A549 (cell line): ENCODE results near the gene SMIM36. TPM values are rescaled to one million over a fixed set of nuclear protein-coding genes. Genes with fewer than 3 reads are reported as not detected.

ENCODE experiments used
- ATAC-seq, 2 experiments: fragments of 200-7000 bp in 1 of 2; fragments of >200 bp in 1 of 2; cut with Nextera tagmentation in 1 of 2; cut with Tn5 transposase in 1 of 2; 3 replicates each; pipeline versions ENCODE4 v1.8.0 to v1.9.1; 2018 to 2020; ENCODE audit warnings: mild to moderate bottlenecking in 1 of 2, moderate library complexity in 1 of 2
- CTCF ChIA-PET: fragments of 300-600 bp; sonication (Branson Sonifier 250); formaldehyde crosslinking; extraction: SDS; loops from one replicate; lab custom pipeline; 2021; ENCODE audit warnings: antibody characterized with exemption, inconsistent platforms; lab: Yijun Ruan, JAX
- POLR2A ChIA-PET: fragments of 350-600 bp; formaldehyde crosslinking; extraction: SDS; loops from one replicate; lab custom pipeline; 2021; ENCODE audit warnings: antibody characterized with exemption, inconsistent platforms; lab: Yijun Ruan, JAX
- DNase-seq, 2 experiments: peaks; one replicate each; pipeline versions ENCODE4 v3.0.0 to v3.0.0-alpha.2; 2011 to 2016; ENCODE audit warnings: low read depth in 1 of 2, low spot score in 1 of 2
- FAIRE-seq: peaks from 2 replicates; lab custom pipeline; 2011; peaks lifted over from hg19 to GRCh38; lab: Jason Lieb, UNC
- H3K27ac ChIP-seq, 2 experiments: fragments of >200 bp; sonication (Bioruptor Twin); formaldehyde crosslinking; 3 replicates each; pipeline ENCODE4 v1.5.1; 2016 to 2017
- H3K4me1 ChIP-seq: fragments of >200 bp; sonication (Bioruptor Twin); formaldehyde crosslinking; 3 replicates; pipeline ENCODE4 v1.6.1; 2016
- H3K4me2 ChIP-seq: fragments of >200 bp; sonication (Bioruptor Twin); formaldehyde crosslinking; 3 replicates; pipeline ENCODE4 v1.6.1; 2016
- H3K4me3 ChIP-seq: fragments of >200 bp; sonication (Bioruptor Twin); formaldehyde crosslinking; 3 replicates; pipeline ENCODE4 v1.5.1; 2016
- H3K9me3 ChIP-seq: fragments of >200 bp; sonication (Bioruptor Twin); formaldehyde crosslinking; 3 replicates; pipeline ENCODE4 v1.6.1; 2016
- BCL3 ChIP-seq: fragments of >200 bp; sonication (Bioruptor Twin); formaldehyde crosslinking; IDR thresholded peaks from 3 replicates; pipeline ENCODE4 v1.6.1; 2016
- CHD4 ChIP-seq: fragments of 200-600 bp; sonication (generic); IDR thresholded peaks from 2 replicates; pipeline ENCODE4 v1.6.1; 2016; ENCODE audit warnings: antibody characterized with exemption, mild to moderate bottlenecking, borderline replicate concordance
- EHF ChIP-seq: fragments of 250-450 bp; sonication (Bioruptor Pico); IDR thresholded peaks from 2 replicates; pipeline ENCODE4 v1.5.0; 2020; ENCODE audit warnings: mild to moderate bottlenecking
- EP300 ChIP-seq, 2 experiments: fragments of >200 bp; sonication (Bioruptor Twin); formaldehyde crosslinking; IDR thresholded peaks; 2 replicates in 1 of 2; 3 replicates in 1 of 2; pipeline ENCODE4 v1.6.1; 2016 to 2017
- ESRRA ChIP-seq: fragments of 150-350 bp; IDR thresholded peaks from 2 replicates; pipeline ENCODE4 v1.6.1; 2014; ENCODE audit warnings: mild to moderate bottlenecking, low read length, borderline replicate concordance
- GATA3 ChIP-seq: IDR thresholded peaks from 2 replicates; pipeline ENCODE4 v1.6.1; 2012; ENCODE audit warnings: borderline replicate concordance
- HDAC2 ChIP-seq: fragments of 200-600 bp; sonication (generic); IDR thresholded peaks from 2 replicates; pipeline ENCODE4 v1.6.1; 2016
- HEYL ChIP-seq: fragments of 250-450 bp; sonication (Bioruptor Pico); IDR thresholded peaks from 2 replicates; pipeline ENCODE4 v1.8.0; 2021; ENCODE audit warnings: mild to moderate bottlenecking, moderate library complexity
- HOXB5 ChIP-seq: fragments of 250-450 bp; sonication (Bioruptor Pico); IDR thresholded peaks from 2 replicates; pipeline ENCODE4 v1.5.0; 2020; ENCODE audit warnings: mild to moderate bottlenecking, moderate library complexity
- JUNB ChIP-seq: fragments of >200 bp; sonication (Bioruptor Twin); formaldehyde crosslinking; IDR thresholded peaks from 2 replicates; pipeline ENCODE4 v1.6.1; 2016
- KDM5A ChIP-seq: fragments of 200-600 bp; sonication (generic); IDR thresholded peaks from 2 replicates; pipeline ENCODE4 v1.6.1; 2016; ENCODE audit warnings: antibody characterized with exemption, mild to moderate bottlenecking
- MYC ChIP-seq: IDR thresholded peaks from 2 replicates; pipeline ENCODE4 v1.6.1; 2012; ENCODE audit warnings: mild to moderate bottlenecking, inconsistent platforms, low read length, improper control_type of control experiment, borderline replicate concordance
- NFE2L2 ChIP-seq: fragments of 150-350 bp; conservative IDR thresholded peaks from 2 replicates; pipeline ENCODE4 v1.6.1; 2014; ENCODE audit warnings: low read length
- PHF8 ChIP-seq: fragments of 200-600 bp; sonication (generic); IDR thresholded peaks from 2 replicates; pipeline ENCODE4 v1.6.1; 2016; ENCODE audit warnings: low read depth, mild to moderate bottlenecking, antibody characterized with exemption, moderate library complexity, borderline replicate concordance
- POLR2A ChIP-seq: IDR thresholded peaks from 2 replicates; pipeline ENCODE4 v1.6.1; 2012; ENCODE audit warnings: mild to moderate bottlenecking, low read length
- POLR2AphosphoS2 ChIP-seq: conservative IDR thresholded peaks from 2 replicates; pipeline ENCODE4 v1.6.1; 2012; ENCODE audit warnings: low read length, improper control_type of control experiment, inconsistent platforms
- RAD21 ChIP-seq, 2 experiments: fragments of >200 bp in 1 of 2; sonication (Bioruptor Twin) in 1 of 2; formaldehyde crosslinking in 1 of 2; IDR thresholded peaks in 1 of 2; conservative IDR thresholded peaks in 1 of 2; 2 replicates in 1 of 2; 3 replicates in 1 of 2; pipeline ENCODE4 v1.6.1; 2012 to 2018; ENCODE audit warnings: inconsistent platforms in 1 of 2
- RARB ChIP-seq: fragments of 250-450 bp; sonication (Bioruptor Pico); IDR thresholded peaks from 2 replicates; pipeline ENCODE4 v1.8.0; 2021; ENCODE audit warnings: mild to moderate bottlenecking, moderate library complexity
- RCOR1 ChIP-seq: fragments of 150-350 bp; IDR thresholded peaks from 2 replicates; pipeline ENCODE4 v1.6.1; 2014; ENCODE audit warnings: antibody characterized with exemption, low read length, low read depth
- TP53 ChIP-seq: fragments of 250-450 bp; sonication (Bioruptor Pico); IDR thresholded peaks from 2 replicates; pipeline ENCODE4 v1.5.0; 2021; ENCODE audit warnings: mild to moderate bottlenecking, moderate library complexity
- WGBS: methylation state at CpG from one replicate; pipeline ENCODE4 v1.1.6; 2017; ENCODE audit errors: missing lambda C conversion rate; 5-methylcytosine and 5-hydroxymethylcytosine counted together
- polyA plus RNA-seq, 4 experiments: library from polyadenylated mRNA; depleted of rRNA in 3 of 4; stranded (reverse); fragments of >200 nt; fragmentation: RNase III in 1 of 4; extraction: RNeasy Plus Mini Kit Qiagen cat#74134 plus additional on column Dnase treatment in 1 of 4; gene quantifications; 2 replicates in 3 of 4; 3 replicates in 1 of 4; pipeline ENCODE4 v1.2.3, GENCODE V29; 2011 to 2017
- TF ChIP-seq, protein P1 (sequence below): fragments of >200 bp; sonication (Bioruptor Twin); formaldehyde crosslinking; IDR thresholded peaks from 3 replicates; pipeline ENCODE4 v1.5.1; 2016
- TF ChIP-seq, protein P2 (sequence below): fragments of >200 bp; sonication (Bioruptor Twin); formaldehyde crosslinking; IDR thresholded peaks from 2 replicates; pipeline ENCODE4 v1.6.1; 2016
- TF ChIP-seq, protein P3 (sequence below): fragments of 150-350 bp; IDR thresholded peaks from 2 replicates; pipeline ENCODE4 v1.6.1; 2014; ENCODE audit warnings: low read depth, mild to moderate bottlenecking, low read length
- TF ChIP-seq, protein P4 (sequence below): fragments of 450-650 bp; IDR thresholded peaks from 2 replicates; pipeline ENCODE4 v1.6.1; 2014; ENCODE audit warnings: antibody characterized with exemption
- TF ChIP-seq, protein P5 (sequence below): IDR thresholded peaks from 2 replicates; pipeline ENCODE4 v1.6.1; 2012

SMIM36 gene
- polyA plus RNA-seq, 2 of the 4 experiments (the other 2 are of a cell fraction) = not detected

GRCh38 chr17:55546481-55546880 is 35.2 kb upstream of the SMIM36 start:
- DNase-seq = no peak
- H3K27ac ChIP-seq = no peak overlapping the region
- FAIRE-seq = no peak
- no peak overlapping the region for H3K4me3 ChIP-seq
- WGBS = 85% methylated on average over 2 of the region's 2 CpGs
- H3K4me2 ChIP-seq = no peak overlapping the region
- H3K4me1 ChIP-seq = peaks cover under 1% of the 10 kb centered on the region; the same call in 2 of the 3 replicates
- ATAC-seq = no peak
- ChIA-PET POLR2A (no interaction called here), CTCF (interaction anchor here (0.6 to 3.0 kb wide), 2 partner anchors 19 to 189 kb away, joined by 3 to 27 read pairs; no protein-coding TSS in a partner anchor)
- TF ChIP-seq, protein P1, sequence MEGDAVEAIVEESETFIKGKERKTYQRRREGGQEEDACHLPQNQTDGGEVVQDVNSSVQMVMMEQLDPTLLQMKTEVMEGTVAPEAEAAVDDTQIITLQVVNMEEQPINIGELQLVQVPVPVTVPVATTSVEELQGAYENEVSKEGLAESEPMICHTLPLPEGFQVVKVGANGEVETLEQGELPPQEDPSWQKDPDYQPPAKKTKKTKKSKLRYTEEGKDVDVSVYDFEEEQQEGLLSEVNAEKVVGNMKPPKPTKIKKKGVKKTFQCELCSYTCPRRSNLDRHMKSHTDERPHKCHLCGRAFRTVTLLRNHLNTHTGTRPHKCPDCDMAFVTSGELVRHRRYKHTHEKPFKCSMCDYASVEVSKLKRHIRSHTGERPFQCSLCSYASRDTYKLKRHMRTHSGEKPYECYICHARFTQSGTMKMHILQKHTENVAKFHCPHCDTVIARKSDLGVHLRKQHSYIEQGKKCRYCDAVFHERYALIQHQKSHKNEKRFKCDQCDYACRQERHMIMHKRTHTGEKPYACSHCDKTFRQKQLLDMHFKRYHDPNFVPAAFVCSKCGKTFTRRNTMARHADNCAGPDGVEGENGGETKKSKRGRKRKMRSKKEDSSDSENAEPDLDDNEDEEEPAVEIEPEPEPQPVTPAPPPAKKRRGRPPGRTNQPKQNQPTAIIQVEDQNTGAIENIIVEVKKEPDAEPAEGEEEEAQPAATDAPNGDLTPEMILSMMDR = no peak
- TF ChIP-seq HDAC2 (no peak), TP53 (no peak), RAD21 (conservative IDR thresholded peaks at IDR 0.05 in 1 of 2, IDR thresholded peaks at IDR 0.05 in 1 of 2) (no peak), EP300 (IDR thresholded peaks at IDR 0.05) (no peak), JUNB (no peak), RARB (CRISPR knock-in tag) (no peak), HOXB5 (CRISPR knock-in tag) (no peak), POLR2AphosphoS2 (no peak), ESRRA (no peak), EHF (no peak), NFE2L2 (no peak), GATA3 (no peak), KDM5A (no peak), CHD4 (no peak), PHF8 (no peak)
- TF ChIP-seq, protein P2, sequence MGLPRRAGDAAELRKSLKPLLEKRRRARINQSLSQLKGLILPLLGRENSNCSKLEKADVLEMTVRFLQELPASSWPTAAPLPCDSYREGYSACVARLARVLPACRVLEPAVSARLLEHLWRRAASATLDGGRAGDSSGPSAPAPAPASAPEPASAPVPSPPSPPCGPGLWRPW = no peak
- TF ChIP-seq, protein P3, sequence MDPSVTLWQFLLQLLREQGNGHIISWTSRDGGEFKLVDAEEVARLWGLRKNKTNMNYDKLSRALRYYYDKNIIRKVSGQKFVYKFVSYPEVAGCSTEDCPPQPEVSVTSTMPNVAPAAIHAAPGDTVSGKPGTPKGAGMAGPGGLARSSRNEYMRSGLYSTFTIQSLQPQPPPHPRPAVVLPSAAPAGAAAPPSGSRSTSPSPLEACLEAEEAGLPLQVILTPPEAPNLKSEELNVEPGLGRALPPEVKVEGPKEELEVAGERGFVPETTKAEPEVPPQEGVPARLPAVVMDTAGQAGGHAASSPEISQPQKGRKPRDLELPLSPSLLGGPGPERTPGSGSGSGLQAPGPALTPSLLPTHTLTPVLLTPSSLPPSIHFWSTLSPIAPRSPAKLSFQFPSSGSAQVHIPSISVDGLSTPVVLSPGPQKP = no peak
- TF ChIP-seq, protein P4, sequence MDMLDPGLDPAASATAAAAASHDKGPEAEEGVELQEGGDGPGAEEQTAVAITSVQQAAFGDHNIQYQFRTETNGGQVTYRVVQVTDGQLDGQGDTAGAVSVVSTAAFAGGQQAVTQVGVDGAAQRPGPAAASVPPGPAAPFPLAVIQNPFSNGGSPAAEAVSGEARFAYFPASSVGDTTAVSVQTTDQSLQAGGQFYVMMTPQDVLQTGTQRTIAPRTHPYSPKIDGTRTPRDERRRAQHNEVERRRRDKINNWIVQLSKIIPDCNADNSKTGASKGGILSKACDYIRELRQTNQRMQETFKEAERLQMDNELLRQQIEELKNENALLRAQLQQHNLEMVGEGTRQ = no peak
- TF ChIP-seq, protein P5, sequence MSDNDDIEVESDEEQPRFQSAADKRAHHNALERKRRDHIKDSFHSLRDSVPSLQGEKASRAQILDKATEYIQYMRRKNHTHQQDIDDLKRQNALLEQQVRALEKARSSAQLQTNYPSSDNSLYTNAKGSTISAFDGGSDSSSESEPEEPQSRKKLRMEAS = no peak
- H3K9me3 ChIP-seq = 0 out of 3 replicates have a peak, but pooled peaks cover 3% of the 10 kb centered on the region

GRCh38 chr17:55545806-55546205 is 34.6 kb upstream of the SMIM36 start:
- no peak for ATAC-seq
- TF ChIP-seq NFE2L2 (no peak), BCL3 (no peak), HEYL (CRISPR knock-in tag) (no peak), POLR2A (no peak), MYC (no peak), RCOR1 (no peak), RARB (CRISPR knock-in tag) (no peak)
- TF ChIP-seq, all 56 proteins: peak for 0
- no peak for FAIRE-seq
- no peak for DNase-seq
- WGBS = 84% methylated on average over 6 of the region's 6 CpGs
- H3K4me1 ChIP-seq = peaks cover 7% of the 10 kb centered on the region
- H3K9me3 ChIP-seq = 0 out of 3 replicates have a peak, but pooled peaks cover 3% of the 10 kb centered on the region
- POLR2A ChIA-PET = no interaction called here
- CTCF ChIA-PET = interaction anchor here (3.0 kb wide), 1 partner anchor 18 kb away, joined by 27 read pairs; no protein-coding TSS in a partner anchor
- no peak overlapping the region for H3K4me3 ChIP-seq
- H3K4me2 ChIP-seq = no peak overlapping the region
- H3K27ac ChIP-seq = no peak overlapping the region
